GM19035 (cell line): ENCODE measurements around the gene ICE1.
A peak's percentile ranks its signal among the peaks of the same experiment; 100 is the strongest.
"Not testable (repeated sequence)": the region's sequence is repeated elsewhere in the genome, so short reads cannot be mapped to it uniquely, and the experiment has no call there.

ENCODE experiments used
- ATAC-seq: cut with Tn5 transposase; IDR thresholded peaks from one replicate; pipeline ENCODE4 v1.9.1; 2021; ENCODE audit not compliant: unreplicated experiment

ICE1 gene

GRCh38 chr5:5395093-5395492 is 27.4 kb upstream of the ICE1 start:
- ATAC-seq, result not testable (repeated sequence)

GRCh38 chr5:5398071-5398470 is 24.4 kb upstream of the ICE1 start:
- no peak for ATAC-seq

GRCh38 chr5:5401095-5401494 is 21.4 kb upstream of the ICE1 start:
- ATAC-seq, result no peak

GRCh38 chr5:5403741-5404140 is 18.7 kb upstream of the ICE1 start:
- ATAC-seq, result no peak

GRCh38 chr5:5404381-5404780 is 18.1 kb upstream of the ICE1 start:
- no peak for ATAC-seq

- no peak for ATAC-seq
Measured at GRCh38 chr5:5405441-5405840, 17.0 kb upstream of the ICE1 start.

- ATAC-seq, result no peak
Measured at GRCh38 chr5:5407924-5408323, 14.6 kb upstream of the ICE1 start.

GRCh38 chr5:5409151-5409810 is 13.2 kb upstream of the ICE1 start:
- no peak for ATAC-seq

GRCh38 chr5:5413856-5414255 is 8.6 kb upstream of the ICE1 start:
- not testable (repeated sequence) for ATAC-seq

- no peak for ATAC-seq
Measured at GRCh38 chr5:5414999-5415398, 7.5 kb upstream of the ICE1 start.

GRCh38 chr5:5416733-5417132 is 5.7 kb upstream of the ICE1 start:
- no peak for ATAC-seq

- ATAC-seq, result no peak
Measured at GRCh38 chr5:5418006-5418405, 4.5 kb upstream of the ICE1 start.

GRCh38 chr5:5418764-5419163 is 3.7 kb upstream of the ICE1 start:
- no peak for ATAC-seq

GRCh38 chr5:5419291-5420210 is 2.9 kb upstream of the ICE1 start:
- ATAC-seq, result no peak

- ATAC-seq, result no peak
Measured at GRCh38 chr5:5420251-5420650, 2.2 kb upstream of the ICE1 start.

- peak; percentile 3 for ATAC-seq
Measured at GRCh38 chr5:5421149-5421960, 1.1 kb upstream of the ICE1 start.

- peak; percentile 10 for ATAC-seq
Measured at GRCh38 chr5:5422819-5423515, 490 bp downstream of the ICE1 start.

- ATAC-seq, result no peak
Measured at GRCh38 chr5:5423586-5423985, 1.1 kb downstream of the ICE1 start.

GRCh38 chr5:5424736-5425135 is 2.3 kb downstream of the ICE1 start:
- no peak for ATAC-seq

GRCh38 chr5:5430136-5430535 is 7.7 kb downstream of the ICE1 start:
- no peak for ATAC-seq
